Measurements from ENCODE around the gene ADH7.

DNA sequence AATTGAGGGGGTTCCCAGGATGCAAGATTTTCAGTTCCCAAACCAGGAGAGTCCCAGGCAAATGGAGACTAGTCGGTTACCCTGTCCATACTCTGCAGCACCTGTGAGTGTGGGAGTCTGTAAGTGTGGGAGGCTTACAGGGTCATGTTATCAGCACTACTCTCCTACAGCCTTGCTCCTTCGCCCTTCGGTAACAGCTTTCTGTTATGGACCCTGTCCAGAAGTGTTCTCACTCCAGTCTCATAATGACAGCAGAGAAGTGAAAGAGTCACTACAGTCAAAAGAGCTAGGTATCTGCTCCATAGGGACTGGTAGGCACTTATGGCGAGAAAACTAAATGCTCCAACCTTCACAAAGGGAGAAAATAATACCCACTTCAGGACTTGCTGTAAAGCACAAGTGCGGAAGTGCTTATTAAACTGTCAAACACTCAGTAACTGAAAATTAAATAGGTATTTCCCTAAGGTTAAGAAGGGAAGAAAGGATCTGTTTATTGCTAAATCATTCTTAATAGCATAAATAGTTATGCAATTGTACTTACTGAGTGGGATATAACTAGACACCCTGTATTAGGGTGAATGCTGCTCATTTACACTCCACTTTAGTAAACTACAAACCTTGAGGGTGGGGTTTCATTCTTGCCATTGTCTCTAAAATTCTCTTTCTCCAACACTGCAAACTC, 2.7 kb upstream of the ADH7 start:
- TF ChIP-seq EZH2 (IDR thresholded peaks at IDR 0.05; ENCODE audit: low read length, missing control alignments), result no peak
- TF ChIP-seq, protein P1, sequence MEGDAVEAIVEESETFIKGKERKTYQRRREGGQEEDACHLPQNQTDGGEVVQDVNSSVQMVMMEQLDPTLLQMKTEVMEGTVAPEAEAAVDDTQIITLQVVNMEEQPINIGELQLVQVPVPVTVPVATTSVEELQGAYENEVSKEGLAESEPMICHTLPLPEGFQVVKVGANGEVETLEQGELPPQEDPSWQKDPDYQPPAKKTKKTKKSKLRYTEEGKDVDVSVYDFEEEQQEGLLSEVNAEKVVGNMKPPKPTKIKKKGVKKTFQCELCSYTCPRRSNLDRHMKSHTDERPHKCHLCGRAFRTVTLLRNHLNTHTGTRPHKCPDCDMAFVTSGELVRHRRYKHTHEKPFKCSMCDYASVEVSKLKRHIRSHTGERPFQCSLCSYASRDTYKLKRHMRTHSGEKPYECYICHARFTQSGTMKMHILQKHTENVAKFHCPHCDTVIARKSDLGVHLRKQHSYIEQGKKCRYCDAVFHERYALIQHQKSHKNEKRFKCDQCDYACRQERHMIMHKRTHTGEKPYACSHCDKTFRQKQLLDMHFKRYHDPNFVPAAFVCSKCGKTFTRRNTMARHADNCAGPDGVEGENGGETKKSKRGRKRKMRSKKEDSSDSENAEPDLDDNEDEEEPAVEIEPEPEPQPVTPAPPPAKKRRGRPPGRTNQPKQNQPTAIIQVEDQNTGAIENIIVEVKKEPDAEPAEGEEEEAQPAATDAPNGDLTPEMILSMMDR (conservative IDR thresholded peaks at IDR 0.05 in 1 of 2, IDR thresholded peaks at IDR 0.05 in 1 of 2; ENCODE audit: low read depth in 1 of 2, low read length in 2 of 2), result no peak
